ENCODE measurements around the gene GALNT7. TPM values are rescaled to one million over a fixed set of nuclear protein-coding genes. Genes with fewer than 3 reads are reported as not detected.

GALNT7 gene
- total RNA-seq, 1 donor from 2014 or later = 6.1 TPM

DNA sequence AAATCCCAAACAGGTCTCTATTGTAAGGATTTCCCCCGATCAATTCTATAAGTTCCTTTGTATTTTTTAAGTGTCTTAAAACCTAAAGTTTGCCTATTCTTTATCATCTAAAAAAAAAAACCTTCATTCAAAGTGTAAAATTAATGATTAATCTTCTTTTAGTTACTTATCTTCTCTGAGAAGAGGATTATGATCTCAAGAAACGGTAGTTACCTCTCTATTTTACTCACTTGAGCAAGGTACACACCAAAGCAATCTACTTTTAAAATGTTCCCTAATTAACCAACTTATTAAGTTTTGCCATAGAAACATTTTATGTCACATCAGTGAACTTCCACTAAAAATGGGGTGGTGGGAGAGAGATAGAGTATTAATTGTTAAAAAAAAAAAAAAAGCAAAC is 15.2 kb upstream of the GALNT7 start:
- intact Hi-C loops (cut with micrococcal nuclease) = no loop called here
- Histone ChIP-seq H3K27ac (replicated peaks) (no peak overlapping the region), H3K27me3 (ENCODE audit: low read depth) (no peaks in the 10 kb centered on the region), H3K4me3 (no peak overlapping the region), H3K9me3 (replicated peaks) (no peaks in the 10 kb centered on the region), H3K4me1 (no peaks in the 10 kb centered on the region), H3K36me3 (no peaks in the 10 kb centered on the region)
- no peak for DNase-seq
- TF ChIP-seq, protein P1, sequence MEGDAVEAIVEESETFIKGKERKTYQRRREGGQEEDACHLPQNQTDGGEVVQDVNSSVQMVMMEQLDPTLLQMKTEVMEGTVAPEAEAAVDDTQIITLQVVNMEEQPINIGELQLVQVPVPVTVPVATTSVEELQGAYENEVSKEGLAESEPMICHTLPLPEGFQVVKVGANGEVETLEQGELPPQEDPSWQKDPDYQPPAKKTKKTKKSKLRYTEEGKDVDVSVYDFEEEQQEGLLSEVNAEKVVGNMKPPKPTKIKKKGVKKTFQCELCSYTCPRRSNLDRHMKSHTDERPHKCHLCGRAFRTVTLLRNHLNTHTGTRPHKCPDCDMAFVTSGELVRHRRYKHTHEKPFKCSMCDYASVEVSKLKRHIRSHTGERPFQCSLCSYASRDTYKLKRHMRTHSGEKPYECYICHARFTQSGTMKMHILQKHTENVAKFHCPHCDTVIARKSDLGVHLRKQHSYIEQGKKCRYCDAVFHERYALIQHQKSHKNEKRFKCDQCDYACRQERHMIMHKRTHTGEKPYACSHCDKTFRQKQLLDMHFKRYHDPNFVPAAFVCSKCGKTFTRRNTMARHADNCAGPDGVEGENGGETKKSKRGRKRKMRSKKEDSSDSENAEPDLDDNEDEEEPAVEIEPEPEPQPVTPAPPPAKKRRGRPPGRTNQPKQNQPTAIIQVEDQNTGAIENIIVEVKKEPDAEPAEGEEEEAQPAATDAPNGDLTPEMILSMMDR (IDR thresholded peaks at IDR 0.05; ENCODE audit: borderline replicate concordance) = no peak

DNA sequence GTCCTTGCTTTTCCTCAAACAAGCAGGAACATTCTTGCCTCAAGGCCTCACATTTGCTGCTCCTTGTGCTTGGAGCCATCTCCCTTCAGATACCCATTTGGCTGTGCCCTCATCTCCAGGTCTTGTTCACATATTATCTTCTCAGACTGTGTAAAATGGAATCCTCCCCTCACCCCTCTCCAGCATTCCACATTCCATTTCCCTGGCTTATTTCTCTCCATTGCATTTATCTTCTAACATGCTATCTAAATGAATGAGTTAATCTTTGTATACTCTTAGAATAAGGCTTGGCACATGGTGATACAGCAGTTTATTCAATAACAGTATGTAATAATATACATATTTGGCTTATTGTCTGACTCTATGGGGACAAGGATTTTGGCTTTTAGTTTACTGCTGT is 8.8 kb upstream of the GALNT7 start:
- no peaks in the 10 kb centered on the region for H3K36me3 ChIP-seq
- no peaks in the 10 kb centered on the region for H3K27me3 ChIP-seq (ENCODE audit: low read depth)
- H3K4me1 ChIP-seq = no peaks in the 10 kb centered on the region
- intact Hi-C loops (cut with micrococcal nuclease) = no loop called here
- no peak overlapping the region for H3K27ac ChIP-seq (replicated peaks)
- DNase-seq = no peak
- TF ChIP-seq, protein P1 (IDR thresholded peaks at IDR 0.05; ENCODE audit: borderline replicate concordance) = no peak
- no peak overlapping the region for H3K4me3 ChIP-seq
- no peaks in the 10 kb centered on the region for H3K9me3 ChIP-seq (replicated peaks)

GRCh38 chr4:173160871-173161270 is 7.7 kb upstream of the GALNT7 start:
- Histone ChIP-seq H3K36me3 (no peaks in the 10 kb centered on the region), H3K27ac (replicated peaks) (no peak overlapping the region), H3K27me3 (ENCODE audit: low read depth) (no peaks in the 10 kb centered on the region), H3K4me3 (no peak overlapping the region), H3K4me1 (no peaks in the 10 kb centered on the region), H3K9me3 (replicated peaks) (no peaks in the 10 kb centered on the region)
- intact Hi-C loops (cut with micrococcal nuclease) = no loop called here
- TF ChIP-seq, protein P1 (IDR thresholded peaks at IDR 0.05; ENCODE audit: borderline replicate concordance) = no peak
- no peak for DNase-seq

- no peak for DNase-seq
- TF ChIP-seq, protein P1 (IDR thresholded peaks at IDR 0.05; ENCODE audit: borderline replicate concordance) = no peak
- no peaks in the 10 kb centered on the region for H3K9me3 ChIP-seq (replicated peaks)
- no peaks in the 10 kb centered on the region for H3K27me3 ChIP-seq (ENCODE audit: low read depth)
- H3K36me3 ChIP-seq = no peaks in the 10 kb centered on the region
- H3K27ac ChIP-seq (replicated peaks) = no peak overlapping the region
- no peak overlapping the region for H3K4me3 ChIP-seq
- no peaks in the 10 kb centered on the region for H3K4me1 ChIP-seq
- intact Hi-C loops (cut with micrococcal nuclease) = no loop called here
Observed at GRCh38 chr4:173161311-173161710, 7.3 kb upstream of the GALNT7 start.

- intact Hi-C loops (cut with micrococcal nuclease) = no loop called here
- Histone ChIP-seq H3K4me1 (peaks cover 19% of the 10 kb centered on the region), H3K27ac (replicated peaks) (no peak overlapping the region)
Observed at GRCh38 chr4:173165706-173166105, 2.9 kb upstream of the GALNT7 start.

More at GRCh38 chr4:173165706-173166105, 2.9 kb upstream of the GALNT7 start:
- Histone ChIP-seq H3K36me3 (no peaks in the 10 kb centered on the region), H3K9me3 (replicated peaks) (no peaks in the 10 kb centered on the region), H3K4me3 (no peak overlapping the region), H3K27me3 (ENCODE audit: low read depth) (no peaks in the 10 kb centered on the region)
- DNase-seq = no peak
- TF ChIP-seq, protein P1 (IDR thresholded peaks at IDR 0.05; ENCODE audit: borderline replicate concordance) = no peak
